Endothelial cell of umbilical vein (primary cell): ENCODE results near the gene CRHR1. TPM values are rescaled to one million over a fixed set of nuclear protein-coding genes. Genes with fewer than 3 reads are reported as not detected.

Experiments used
- BruUV-seq: library from RNA; stranded (reverse); fragments of 400-500 nt; replicated peaks from 2 replicates; lab custom pipeline; 2021; lab: Mats Ljungman, UMichigan
- CTCF ChIA-PET: fragments of 300-600, 350-600 bp; sonication (Branson Sonifier 250); formaldehyde crosslinking; loops from one replicate; lab custom pipeline; 2021; ENCODE audit warnings: antibody characterized with exemption, inconsistent platforms; lab: Charles Lee
- POLR2A ChIA-PET: fragments of 300-600, 350-600 bp; sonication (Branson Sonifier 250); formaldehyde crosslinking; loops from one replicate; lab custom pipeline; 2021; ENCODE audit warnings: antibody characterized with exemption, inconsistent platforms; lab: Charles Lee
- DNase-seq: peaks from one replicate; pipeline ENCODE4 v3.0.0-alpha.2; 2011; ENCODE audit warnings: low read depth, low spot score
- FAIRE-seq: peaks from 2 replicates; lab custom pipeline; 2011; peaks lifted over from hg19 to GRCh38; lab: Jason Lieb, UNC
- H2AFZ ChIP-seq: 2 replicates; pipeline ENCODE4 v1.6.0; 2012; ENCODE audit warnings: low read depth, low read length, control low read depth, inconsistent platforms
- H3K27ac ChIP-seq: 2 replicates; pipeline ENCODE4 v1.5.1; 2011; ENCODE audit warnings: low read depth, mild to moderate bottlenecking, control low read depth, low read length, moderate library complexity; ENCODE audit not compliant: insufficient read depth
- H3K27me3 ChIP-seq, 2 experiments: 2 replicates each; pipeline versions ENCODE4 v1.6.0 to v1.6.1; 2011; ENCODE audit warnings: low read length in 2 of 2, mixed read lengths in 1 of 2; ENCODE audit not compliant: control insufficient read depth in 2 of 2, insufficient read depth in 2 of 2
- H3K36me3 ChIP-seq, 2 experiments: 2 replicates in 1 of 2; 3 replicates in 1 of 2; pipeline ENCODE4 v1.5.1; 2011; ENCODE audit warnings: low read length in 2 of 2, mild to moderate bottlenecking in 1 of 2, moderate library complexity in 1 of 2; ENCODE audit not compliant: control insufficient read depth in 2 of 2, insufficient read depth in 2 of 2; ENCODE audit errors: extremely low read depth in 1 of 2
- H3K4me1 ChIP-seq: 3 replicates; pipeline ENCODE4 v1.5.1; 2011; ENCODE audit warnings: mild to moderate bottlenecking, low read length; ENCODE audit not compliant: control insufficient read depth, insufficient read depth; ENCODE audit errors: extremely low read depth
- H3K4me2 ChIP-seq: 2 replicates; pipeline ENCODE4 v1.6.1; 2011; ENCODE audit warnings: low read length, control low read depth, mixed read lengths; ENCODE audit not compliant: insufficient read depth
- H3K4me3 ChIP-seq, 3 experiments: fragments of 200-600 bp in 1 of 3; sonication (generic), shearing (Covaris generic) in 1 of 3; replicated peaks in 1 of 3; 2 replicates each; pipeline ENCODE4 v1.5.1; 2011 to 2016; ENCODE audit warnings: control low read depth in 3 of 3, low read length in 3 of 3, mild to moderate bottlenecking in 2 of 3, inconsistent platforms in 1 of 3, low read depth in 1 of 3, moderate library complexity in 1 of 3; ENCODE audit not compliant: insufficient read depth in 1 of 3
- H3K79me2 ChIP-seq: 2 replicates; pipeline ENCODE4 v1.6.0; 2012; ENCODE audit warnings: low read length, inconsistent platforms; ENCODE audit not compliant: control insufficient read depth, insufficient read depth
- H3K9ac ChIP-seq: replicated peaks from 2 replicates; pipeline ENCODE3; 2011; ENCODE audit warnings: low read length, control low read depth; ENCODE audit not compliant: insufficient read depth; ENCODE audit errors: extremely low read depth
- H3K9me1 ChIP-seq: replicated peaks from 3 replicates; pipeline ENCODE4 v1.6.0; 2011; ENCODE audit warnings: mild to moderate bottlenecking, low read length; ENCODE audit not compliant: control insufficient read depth, insufficient read depth; ENCODE audit errors: extremely low read depth
- H3K9me3 ChIP-seq: replicated peaks from 2 replicates; pipeline ENCODE4 v1.5.1; 2012; ENCODE audit warnings: low read length, inconsistent platforms; ENCODE audit not compliant: control insufficient read depth, insufficient read depth
- H4K20me1 ChIP-seq: replicated peaks from 2 replicates; pipeline ENCODE3; 2011; ENCODE audit warnings: mild to moderate bottlenecking, low read length; ENCODE audit not compliant: control insufficient read depth, insufficient read depth; ENCODE audit errors: extremely low read depth
- CTCF ChIP-seq, 2 donors: IDR thresholded peaks; 1 replicate in 1 of 2; 2 replicates in 1 of 2; pipeline ENCODE4 v1.5.1; 2011; ENCODE audit warnings: low read length in 2 of 2, mild to moderate bottlenecking in 2 of 2, moderate library complexity in 2 of 2, control low read depth in 1 of 2, inconsistent platforms in 1 of 2, low read depth in 1 of 2; ENCODE audit not compliant: insufficient read depth in 1 of 2; ENCODE audit errors: extremely low read depth in 1 of 2
- EZH2 ChIP-seq: IDR thresholded peaks from 2 replicates; pipeline ENCODE4 v1.6.1; 2012; ENCODE audit warnings: borderline replicate concordance, low read depth, mild to moderate bottlenecking, moderate library complexity, low read length, inconsistent platforms; ENCODE audit not compliant: severe bottlenecking
- FOS ChIP-seq: IDR thresholded peaks from 2 replicates; pipeline ENCODE4 v1.6.1; 2011; ENCODE audit warnings: mild to moderate bottlenecking, low read length, moderate library complexity, borderline replicate concordance; ENCODE audit not compliant: insufficient read depth
- GATA2 ChIP-seq: IDR thresholded peaks from 2 replicates; pipeline ENCODE4 v1.7.0; 2011; ENCODE audit warnings: low read depth, mild to moderate bottlenecking, moderate library complexity, mixed read lengths, low read length; ENCODE audit not compliant: insufficient read length, insufficient read depth
- JUN ChIP-seq: IDR thresholded peaks from 2 replicates; pipeline ENCODE4 v1.6.1; 2011; ENCODE audit warnings: borderline replicate concordance, low read depth; ENCODE audit not compliant: insufficient read length, insufficient read depth
- MYC ChIP-seq: IDR thresholded peaks from one replicate; pipeline ENCODE4 v1.6.1; 2011; ENCODE audit warnings: mild to moderate bottlenecking, low read depth, low read length
- POLR2A ChIP-seq: IDR thresholded peaks from 2 replicates; pipeline ENCODE4 v1.6.1; 2012; ENCODE audit warnings: low read depth, mild to moderate bottlenecking, control low read depth, low read length
- POLR2AphosphoS5 ChIP-seq: IDR thresholded peaks from 2 replicates; pipeline ENCODE4 v1.6.1; 2012; ENCODE audit warnings: low read depth, mild to moderate bottlenecking, control low read depth, low read length, moderate library complexity; ENCODE audit not compliant: insufficient read depth
- dilution Hi-C: fragments of 300-500 bp; cut with MboI; formaldehyde crosslinking; loops from one replicate; pipeline ENCODE4 v1.15.0; 2019; ENCODE audit warnings: low sequenced_read_pairs; ENCODE audit not compliant: extremely low pct_ligation_motif_present
- intact Hi-C: fragments of 100-400 bp; cut with micrococcal nuclease; formaldehyde crosslinking; loops from one replicate; pipeline ENCODE4 v1.10.0; 2022
- polyA plus RNA-seq, 4 experiments: library from polyadenylated mRNA; depleted of rRNA in 3 of 4; stranded (reverse) in 3 of 4; unstranded in 1 of 4; fragments of >200 nt; gene quantifications; 2 replicates each; pipeline versions ENCODE4 v1.2.1 to v1.2.3, GENCODE V29; 2011 to 2012; ENCODE audit warnings: missing spikeins in 1 of 4
- total RNA-seq: library from RNA; stranded (reverse); gene quantifications from 2 replicates; pipeline ENCODE4 v1.2.3, GENCODE V29; 2021
- TF ChIP-seq, protein P1 (sequence below): IDR thresholded peaks from 2 replicates; pipeline ENCODE4 v1.6.1; 2011; ENCODE audit not compliant: insufficient read depth, insufficient read length

Gene CRHR1
- total and polyA plus RNA-seq, 2 donors (not counting 3 experiments of a cell fraction or from before 2014, with no cell fraction given) = not detected

DNA sequence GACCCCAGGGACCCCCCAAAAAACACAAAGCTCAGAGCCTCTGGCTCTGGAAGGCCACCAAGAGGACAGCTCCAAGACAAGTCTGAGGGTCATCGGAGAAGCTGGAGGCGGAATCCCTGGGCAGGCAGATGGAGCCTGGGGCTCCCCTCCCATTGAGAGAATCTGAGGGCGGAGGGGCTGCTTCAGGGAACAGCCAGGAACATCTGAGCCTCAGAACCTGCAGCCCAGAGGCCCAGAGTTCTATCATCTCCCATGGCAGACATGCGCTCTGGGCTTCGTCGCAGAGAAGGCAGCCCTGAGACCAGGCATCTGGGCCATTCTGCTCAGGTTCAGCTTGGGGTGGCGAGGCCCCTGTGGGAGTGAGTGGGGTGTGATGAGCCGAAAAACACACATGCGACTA is 53.5 kb downstream of the CRHR1 start:
- no TSS peak for BruUV-seq
- Histone ChIP-seq H3K27me3 (no peaks in the 10 kb centered on the region), H3K9me1 (no peaks in the 10 kb centered on the region), H3K4me2 (no peak overlapping the region), H3K4me1 (no peaks in the 10 kb centered on the region), H3K9ac (no peak overlapping the region), H2AFZ (no peak overlapping the region), H3K9me3 (no peaks in the 10 kb centered on the region), H4K20me1 (no peaks in the 10 kb centered on the region), H3K36me3 (no peaks in the 10 kb centered on the region), H3K79me2 (no peaks in the 10 kb centered on the region), H3K27ac (no peak overlapping the region), H3K4me3 (no peak overlapping the region)
- intact Hi-C loops = loop anchor here (10.0 kb wide), 1 partner anchor 443 kb away; no protein-coding TSS in a partner anchor
- FAIRE-seq (no peak), DNase-seq (no peak)
- ChIA-PET CTCF (interaction anchor here (1.8 to 4.1 kb wide), 3 partner anchors 14 to 198 kb away, joined by 5 to 33 read pairs (median 23); no protein-coding TSS in a partner anchor), POLR2A (no interaction called here)
- dilution Hi-C loops = no loop called here
- TF ChIP-seq MYC (no peak), POLR2AphosphoS5 (no peak), JUN (no peak), EZH2 (no peak), GATA2 (no peak), POLR2A (no peak), CTCF (IDR thresholded peaks at IDR 0.05; ENCODE audit: extremely low read depth in 1 of 2, insufficient read depth in 1 of 2, low read depth in 1 of 2, low read length in 2 of 2) (no peak), FOS (no peak)
- TF ChIP-seq, protein P1, sequence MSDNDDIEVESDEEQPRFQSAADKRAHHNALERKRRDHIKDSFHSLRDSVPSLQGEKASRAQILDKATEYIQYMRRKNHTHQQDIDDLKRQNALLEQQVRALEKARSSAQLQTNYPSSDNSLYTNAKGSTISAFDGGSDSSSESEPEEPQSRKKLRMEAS = no peak
